HCT116 (cell line): ENCODE measurements around the gene KLHL6. TPM values are rescaled to one million over a fixed set of nuclear protein-coding genes. Genes with fewer than 3 reads are reported as not detected.

Experiments
- ATAC-seq: fragments of 200-7000 bp; cut with Tn5 transposase; 2 replicates; pipeline ENCODE4 v1.9.1; 2020; ENCODE audit warnings: mild to moderate bottlenecking, moderate library complexity
- BruUV-seq: library from RNA; stranded (reverse); fragments of 400-500 nt; replicated peaks from 2 replicates; lab custom pipeline; 2021; lab: Mats Ljungman, UMichigan
- CTCF ChIA-PET: fragments of 300-600 bp; sonication (Branson Sonifier 250); formaldehyde crosslinking; loops from one replicate; lab custom pipeline; 2021; ENCODE audit warnings: antibody characterized with exemption; lab: Charles Lee
- POLR2A ChIA-PET: fragments of 300-600, 350-600 bp; sonication (Branson Sonifier 250); formaldehyde crosslinking; loops from one replicate; lab custom pipeline; 2021; ENCODE audit warnings: antibody characterized with exemption; lab: Charles Lee
- RAD21 ChIA-PET, 2 experiments: fragments of 300-600 bp; sonication (Branson Sonifier 250); formaldehyde crosslinking; loops; one replicate each; lab custom pipeline; 2023; ENCODE audit warnings: low total read pairs in 2 of 2; ENCODE audit not compliant: uncharacterized antibody in 2 of 2, unreplicated experiment in 2 of 2, low non-redundant PET in 1 of 2; lab: Charles Lee
- DNase-seq: peaks from one replicate; pipeline ENCODE4 v3.0.0-alpha.2; 2010; ENCODE audit warnings: low read depth, low spot score
- H2AFZ ChIP-seq: fragments of 200-600 bp; shearing (Covaris generic), sonication (generic); 2 replicates; pipeline ENCODE4 v1.6.1; 2017; ENCODE audit warnings: low read depth, mixed run types, mixed read lengths, antibody characterized with exemption, low read length; ENCODE audit not compliant: poor library complexity, severe bottlenecking
- H3K27ac ChIP-seq: 2 replicates; pipeline ENCODE4 v1.5.1; 2012; ENCODE audit warnings: low read depth, low read length
- H3K27me3 ChIP-seq: fragments of 200-600 bp; sonication (generic); 2 replicates; pipeline ENCODE4 v1.6.1; 2016; ENCODE audit warnings: mixed run types, low read length, mixed read lengths; ENCODE audit not compliant: insufficient read depth
- H3K36me3 ChIP-seq, 2 experiments: fragments of 200-500 bp in 1 of 2; fragments of 200-600 bp in 1 of 2; sonication (Bioruptor generic) in 1 of 2; sonication (generic) in 1 of 2; 2 replicates each; pipeline versions ENCODE4 v1.5.1 to v1.6.1; 2014 to 2016; ENCODE audit warnings: low read length in 2 of 2, inconsistent platforms in 1 of 2, mixed read lengths in 1 of 2, mixed run types in 1 of 2; ENCODE audit not compliant: insufficient read depth in 2 of 2, control insufficient read depth in 1 of 2
- H3K4me1 ChIP-seq, 2 experiments: fragments of 200-600 bp in 1 of 2; sonication (generic) in 1 of 2; 2 replicates each; pipeline versions ENCODE4 v1.5.1 to v1.6.1; 2012 to 2017; ENCODE audit warnings: low read length in 2 of 2, inconsistent platforms in 1 of 2, mild to moderate bottlenecking in 1 of 2, mixed read lengths in 1 of 2, mixed run types in 1 of 2, moderate library complexity in 1 of 2; ENCODE audit not compliant: insufficient read depth in 2 of 2, control insufficient read depth in 1 of 2
- H3K4me2 ChIP-seq: fragments of 200-600 bp; sonication (generic); 2 replicates; pipeline ENCODE4 v1.6.1; 2017; ENCODE audit warnings: mixed run types, low read length, mixed read lengths
- H3K4me3 ChIP-seq, 2 experiments: fragments of 200-600 bp in 1 of 2; sonication (generic) in 1 of 2; replicated peaks in 1 of 2; 2 replicates each; pipeline ENCODE4 v1.5.1; 2011 to 2016; ENCODE audit warnings: low read length in 2 of 2, control low read depth in 1 of 2, low read depth in 1 of 2, mild to moderate bottlenecking in 1 of 2, mixed read lengths in 1 of 2, mixed run types in 1 of 2
- H3K79me2 ChIP-seq: fragments of 200-600 bp; sonication (generic); 2 replicates; pipeline ENCODE4 v1.6.1; 2017; ENCODE audit warnings: mild to moderate bottlenecking, mixed run types, low read length, moderate library complexity, mixed read lengths; ENCODE audit not compliant: insufficient read depth
- H3K9ac ChIP-seq: fragments of 200-600 bp; sonication (generic); 2 replicates; pipeline ENCODE4 v1.6.1; 2016; ENCODE audit warnings: low read length, mixed read lengths
- H3K9me2 ChIP-seq: fragments of 200-600 bp; sonication (generic), shearing (Covaris generic); 2 replicates; pipeline ENCODE4 v1.6.1; 2017; ENCODE audit warnings: mixed run types, mild to moderate bottlenecking, moderate library complexity; ENCODE audit not compliant: insufficient read depth
- H3K9me3 ChIP-seq, 2 experiments: fragments of 200-500 bp in 1 of 2; fragments of 200-600 bp in 1 of 2; sonication (Bioruptor generic) in 1 of 2; sonication (generic) in 1 of 2; 2 replicates each; pipeline ENCODE4 v1.6.1; 2014 to 2017; ENCODE audit warnings: low read length in 2 of 2, mixed read lengths in 2 of 2, inconsistent platforms in 1 of 2, low read depth in 1 of 2, mild to moderate bottlenecking in 1 of 2, mixed run types in 1 of 2, moderate library complexity in 1 of 2; ENCODE audit not compliant: control insufficient read depth in 1 of 2, insufficient read depth in 1 of 2
- H4K20me1 ChIP-seq: fragments of 200-600 bp; sonication (generic), shearing (Covaris generic); 2 replicates; pipeline ENCODE4 v1.6.1; 2017; ENCODE audit warnings: mixed run types, mild to moderate bottlenecking, moderate library complexity; ENCODE audit not compliant: insufficient read depth
- CTCF ChIP-seq, 3 experiments: fragments of 200-600 bp in 1 of 3; sonication (generic) in 1 of 3; IDR thresholded peaks in 2 of 3; conservative IDR thresholded peaks in 1 of 3; 2 replicates each; pipeline ENCODE4 v1.5.1; 2012 to 2017; ENCODE audit warnings: low read depth in 2 of 3, low read length in 2 of 3, antibody characterized with exemption in 1 of 3, borderline replicate concordance in 1 of 3, control low read depth in 1 of 3, mild to moderate bottlenecking in 1 of 3, mixed read lengths in 1 of 3, mixed run types in 1 of 3, moderate library complexity in 1 of 3; ENCODE audit not compliant: insufficient read depth in 1 of 3
- ELF1 ChIP-seq: IDR thresholded peaks from 2 replicates; pipeline ENCODE4 v1.6.1; 2012; ENCODE audit warnings: low read depth, borderline replicate concordance
- EZH2phosphoT487 ChIP-seq: fragments of 200-600 bp; IDR thresholded peaks from 2 replicates; pipeline ENCODE4 v1.6.1; 2018; ENCODE audit warnings: antibody characterized with exemption, borderline replicate concordance
- FOSL1 ChIP-seq: IDR thresholded peaks from 2 replicates; pipeline ENCODE4 v1.6.1; 2012; ENCODE audit warnings: low read depth
- POLR2AphosphoS5 ChIP-seq: IDR thresholded peaks from 2 replicates; pipeline ENCODE4 v1.6.1; 2011; ENCODE audit warnings: mild to moderate bottlenecking, low read depth, low read length, moderate library complexity
- YY1 ChIP-seq: IDR thresholded peaks from 2 replicates; pipeline ENCODE4 v1.6.1; 2011; ENCODE audit warnings: low read length, low read depth, moderate library complexity, mild to moderate bottlenecking; ENCODE audit not compliant: insufficient replicate concordance; ENCODE audit errors: extremely low read depth
- intact Hi-C: fragments of 100-400 bp; cut with micrococcal nuclease; formaldehyde crosslinking; loops from 2 replicates; pipeline ENCODE4 v1.10.0; 2022
- total RNA-seq: library from RNA; stranded (reverse); gene quantifications from one replicate; pipeline ENCODE4 v1.2.1, GENCODE V29; 2021; ENCODE audit not compliant: unreplicated experiment

Gene KLHL6
- total RNA-seq, 1 experiment from 2014 or later, result 0.15 TPM

- ChIA-PET POLR2A (no interaction called here), CTCF (no interaction called here), RAD21 (no interaction called here)
- Histone ChIP-seq H3K4me2 (no peak overlapping the region), H3K4me1 (no peaks in the 10 kb centered on the region), H3K9ac (no peak overlapping the region), H3K9me3 (no peaks in the 10 kb centered on the region), H3K36me3 (no peaks in the 10 kb centered on the region), H3K27ac (no peak overlapping the region), H3K4me3 (no peak overlapping the region), H2AFZ (no peak overlapping the region), H3K79me2 (no peaks in the 10 kb centered on the region), H3K27me3 (peaks cover 14% of the 10 kb centered on the region; the same call in 1 of the 2 replicates), H4K20me1 (no peaks in the 10 kb centered on the region), H3K9me2 (no peaks in the 10 kb centered on the region)
- BruUV-seq, result no TSS peak
- TF ChIP-seq YY1, result no peak
- intact Hi-C loops, result no loop called here
- DNase-seq (no peak), ATAC-seq (no peak)
Measured at GRCh38 chr3:183515968-183516851, 39.3 kb downstream of the KLHL6 start.

GRCh38 chr3:183514021-183514420 is 41.5 kb downstream of the KLHL6 start:
- H3K27me3 ChIP-seq, result peaks cover 14% of the 10 kb centered on the region; the same call in 1 of the 2 replicates
- POLR2A ChIA-PET, result no interaction called here
- no peaks in the 10 kb centered on the region for H3K9me3 ChIP-seq
- no peaks in the 10 kb centered on the region for H3K79me2 ChIP-seq
- intact Hi-C loops, result no loop called here
- TF ChIP-seq ELF1 (no peak), POLR2AphosphoS5 (no peak), CTCF (IDR thresholded peaks at IDR 0.05 in 2 of 3, conservative IDR thresholded peaks at IDR 0.05 in 1 of 3; ENCODE audit: borderline replicate concordance in 1 of 3, insufficient read depth in 1 of 3, low read depth in 2 of 3, low read length in 2 of 3) (no peak), EZH2phosphoT487 (no peak), FOSL1 (no peak)
- CTCF ChIA-PET, result no interaction called here
- DNase-seq (no peak), ATAC-seq (no peak; the same call in 1 of the 2 replicates)
- H3K9ac ChIP-seq, result no peak overlapping the region
- RAD21 ChIA-PET, result no interaction called here
- no peaks in the 10 kb centered on the region for H3K36me3 ChIP-seq
- H3K4me1 ChIP-seq, result no peaks in the 10 kb centered on the region
- no peak overlapping the region for H3K4me3 ChIP-seq
- no peak overlapping the region for H3K27ac ChIP-seq
- no peaks in the 10 kb centered on the region for H3K9me2 ChIP-seq
- H4K20me1 ChIP-seq, result no peaks in the 10 kb centered on the region
- H3K4me2 ChIP-seq, result no peak overlapping the region
- no peak overlapping the region for H2AFZ ChIP-seq
- no TSS peak for BruUV-seq
